ENCODE measurements around the gene RUNX2.

RUNX2 gene

DNA sequence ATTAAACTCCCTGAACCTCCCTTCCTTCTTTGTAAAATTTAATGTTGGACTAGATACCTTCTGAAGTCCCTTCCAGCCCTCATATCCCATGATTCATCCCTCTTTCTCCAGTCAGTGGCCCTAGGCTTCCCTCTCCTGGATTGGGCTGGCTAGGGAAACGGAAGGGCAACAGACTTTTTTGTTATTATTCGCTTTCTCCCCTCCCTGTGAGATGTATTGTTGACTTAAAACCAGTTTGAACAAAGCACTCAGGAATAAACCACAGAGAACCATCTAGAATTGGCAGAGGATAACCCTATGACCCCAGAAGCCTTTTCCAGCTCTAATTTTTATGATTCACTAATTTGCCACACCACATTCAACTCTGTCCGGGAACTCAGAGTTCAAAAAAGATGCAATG is 289.3 kb downstream of the RUNX2 start:
- DNase-seq (ENCODE audit: low spot score): no peak

GRCh38 chr6:45618259-45618658 is 290.1 kb downstream of the RUNX2 start:
- DNase-seq (ENCODE audit: low spot score): no peak

DNA sequence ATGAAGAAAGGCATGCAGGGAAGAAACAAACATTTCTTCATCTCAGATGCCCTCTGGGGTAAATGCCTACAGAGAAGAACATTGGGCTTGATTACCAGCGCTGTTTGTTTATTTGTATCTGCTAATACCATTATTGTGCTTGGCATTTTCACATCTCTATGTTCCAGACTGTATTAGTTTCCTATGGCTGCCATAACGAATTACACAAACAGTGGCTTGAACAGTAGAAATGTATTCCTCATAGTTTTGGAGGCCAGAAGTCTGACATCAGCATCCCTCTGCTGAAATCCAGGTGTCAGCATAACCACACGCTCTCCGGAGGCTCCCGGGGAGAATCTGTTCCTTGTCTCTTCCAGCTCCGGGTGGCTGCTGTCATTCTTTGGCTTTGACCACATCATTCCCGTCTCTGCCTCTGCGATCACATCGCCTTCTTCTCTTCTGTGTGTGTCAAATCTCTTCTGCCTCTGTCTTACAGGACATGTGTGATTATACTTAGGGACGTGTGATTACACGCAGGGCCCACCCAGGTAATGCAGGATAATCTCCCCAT is 291.2 kb downstream of the RUNX2 start:
- no peak for DNase-seq (ENCODE audit: low spot score)

DNA sequence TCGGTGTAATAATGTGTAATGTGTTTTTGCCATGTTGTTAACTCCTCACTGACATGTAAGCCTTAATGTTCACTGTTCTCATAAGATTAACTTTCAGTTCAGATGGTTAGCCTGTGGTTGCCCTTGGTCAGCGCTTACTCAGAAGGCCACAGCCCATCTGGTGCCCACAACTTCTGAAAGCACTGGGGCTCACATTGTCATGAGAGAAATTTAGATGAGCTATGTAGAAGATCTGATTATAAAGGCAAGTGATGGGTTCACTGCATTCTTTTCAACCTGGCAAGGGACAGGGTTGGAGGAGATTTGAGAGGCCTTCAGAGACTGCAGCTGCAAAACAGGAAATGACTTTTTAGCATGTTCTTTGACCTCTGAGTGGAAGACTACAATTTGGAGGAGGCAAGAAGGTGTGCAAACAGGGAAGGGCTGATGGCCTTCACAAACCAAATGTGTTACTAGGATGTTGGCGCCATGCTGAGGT is 291.9 kb downstream of the RUNX2 start:
- no peak for DNase-seq (ENCODE audit: low spot score)

DNA sequence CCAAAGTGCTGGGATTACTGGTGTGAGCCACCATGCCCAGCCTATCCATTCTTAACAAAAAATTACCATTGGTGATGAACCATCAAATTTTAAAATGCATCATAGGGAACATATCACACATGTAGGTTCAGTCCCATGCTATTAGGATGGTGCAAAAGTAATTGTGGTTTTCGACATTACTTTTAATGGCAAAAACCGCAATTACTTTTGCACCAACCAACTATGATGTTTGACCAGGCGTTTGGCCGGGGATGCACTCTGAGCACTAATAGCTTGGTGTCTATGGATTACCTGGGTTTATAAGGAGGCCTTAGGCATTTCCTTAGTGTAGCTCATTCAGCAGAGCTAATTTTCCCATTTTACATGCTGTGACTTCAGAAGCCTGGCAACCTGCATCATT is 296.1 kb downstream of the RUNX2 start:
- DNase-seq (ENCODE audit: low spot score): no peak

- no peak for DNase-seq (ENCODE audit: low spot score)
Observed at GRCh38 chr6:45625191-45625664, 297.1 kb downstream of the RUNX2 start.

DNA sequence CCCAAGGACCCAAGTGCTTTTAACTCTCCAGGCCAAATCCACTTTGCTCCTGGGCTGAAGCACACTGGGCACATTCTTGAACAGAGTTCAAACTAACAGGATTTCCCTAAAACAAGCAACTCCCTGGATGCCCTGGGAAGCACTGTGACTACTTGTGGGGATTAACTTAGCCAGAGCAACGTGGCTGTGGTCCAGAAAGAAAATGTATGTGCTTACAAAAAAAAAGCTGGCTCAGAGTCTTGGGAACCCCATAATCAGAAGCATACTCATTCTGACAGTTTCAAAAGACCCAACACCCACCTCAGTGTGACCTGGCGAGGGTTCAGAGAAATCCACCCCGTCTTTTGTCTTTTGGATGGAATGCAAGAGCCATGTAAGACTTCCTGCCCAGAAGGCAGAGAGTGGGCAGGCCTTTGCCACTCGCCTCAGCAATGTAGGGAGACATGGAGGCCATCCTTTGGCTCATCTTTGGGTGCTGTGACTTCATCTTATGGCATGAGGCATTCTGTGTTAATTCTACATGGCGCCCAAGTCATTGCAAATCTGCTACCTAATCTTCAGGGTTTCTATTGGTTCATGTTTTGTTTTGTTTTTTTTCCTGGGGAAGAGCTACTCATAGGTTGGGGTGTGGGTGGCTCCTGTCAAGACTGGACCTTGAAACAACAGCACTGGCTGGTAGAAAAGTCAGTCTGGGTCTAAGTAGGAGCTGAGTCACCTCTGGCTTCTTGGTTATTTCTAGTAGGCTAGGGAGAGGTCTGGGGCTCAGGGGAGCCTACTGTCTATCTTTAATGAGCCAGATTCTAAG is 298.2 kb downstream of the RUNX2 start:
- no peak for DNase-seq (ENCODE audit: low spot score)

DNA sequence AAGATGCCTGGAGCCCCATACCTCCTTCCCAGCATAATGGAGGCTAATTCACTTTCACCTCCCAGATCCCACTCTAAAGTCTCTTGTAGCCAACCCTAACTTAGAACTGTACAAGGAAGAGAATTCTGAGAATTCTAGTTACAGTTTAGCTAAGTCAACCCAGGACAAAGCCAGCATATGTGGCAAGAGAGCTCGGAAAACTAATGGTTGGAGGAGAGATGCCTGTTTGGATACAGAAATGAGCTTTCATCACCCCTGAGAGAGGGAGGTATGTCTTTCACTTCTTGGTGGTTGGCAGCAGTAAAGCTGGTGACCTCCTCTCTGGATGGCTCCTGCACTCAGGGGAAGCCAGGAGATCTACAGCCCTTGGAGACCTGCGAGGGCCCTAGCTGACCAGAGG is 302.2 kb downstream of the RUNX2 start:
- DNase-seq (ENCODE audit: low spot score): no peak

GRCh38 chr6:45630801-45631200 is 302.7 kb downstream of the RUNX2 start:
- no peak for DNase-seq (ENCODE audit: low spot score)

DNA sequence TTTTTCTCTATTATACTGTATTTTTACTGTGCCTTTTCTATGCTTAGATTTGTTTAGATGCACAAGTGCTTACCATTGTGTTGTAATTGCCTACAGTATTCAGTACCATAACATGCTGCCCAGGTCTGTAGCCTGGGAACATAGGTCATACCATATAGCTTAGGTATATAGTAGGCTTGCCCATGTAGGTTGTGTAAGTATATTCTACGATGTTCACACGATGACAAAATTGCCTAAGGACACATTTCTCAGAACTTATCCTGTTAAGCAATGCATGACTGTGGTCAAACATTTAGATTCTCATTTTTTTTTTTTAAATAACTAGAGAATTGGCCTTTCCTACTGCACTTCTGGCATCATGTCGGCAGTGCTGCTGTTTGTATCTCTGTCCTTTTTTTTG is 303.3 kb downstream of the RUNX2 start:
- no peak for DNase-seq (ENCODE audit: low spot score)

- no peak for DNase-seq (ENCODE audit: low spot score)
Observed at GRCh38 chr6:45633272-45633908, 305.3 kb downstream of the RUNX2 start.

- no peak for DNase-seq (ENCODE audit: low spot score)
Observed at GRCh38 chr6:45634231-45634630, 306.1 kb downstream of the RUNX2 start.

DNA sequence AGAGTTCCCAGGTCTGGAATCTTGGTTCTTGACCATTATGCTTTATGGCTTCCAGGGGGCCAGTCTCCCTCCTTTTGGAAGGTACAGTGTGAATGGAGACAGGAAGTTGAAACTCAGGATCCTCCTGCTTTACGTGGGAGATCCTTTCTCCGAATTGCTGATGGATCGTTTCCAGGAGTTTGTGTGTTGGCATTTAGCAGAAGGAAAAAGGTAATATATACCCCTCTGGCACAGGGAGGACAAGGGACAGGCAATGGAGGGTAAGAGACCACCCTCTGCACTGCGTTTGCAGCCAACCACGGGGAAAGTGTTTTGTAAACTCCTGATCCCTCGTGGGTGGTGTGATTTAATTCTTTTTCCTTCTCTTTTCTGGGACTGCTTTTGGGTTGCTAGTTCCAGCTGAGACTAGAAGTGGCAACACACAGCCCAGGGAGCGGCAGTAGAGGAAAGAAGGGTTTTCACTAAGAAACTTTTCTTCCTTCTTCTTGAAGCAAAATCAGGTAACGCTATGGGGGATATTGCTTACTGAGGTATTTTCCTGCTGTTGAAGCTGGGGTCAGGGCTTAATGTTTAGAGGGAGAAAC is 307.2 kb downstream of the RUNX2 start:
- DNase-seq (ENCODE audit: low spot score): no peak

DNA sequence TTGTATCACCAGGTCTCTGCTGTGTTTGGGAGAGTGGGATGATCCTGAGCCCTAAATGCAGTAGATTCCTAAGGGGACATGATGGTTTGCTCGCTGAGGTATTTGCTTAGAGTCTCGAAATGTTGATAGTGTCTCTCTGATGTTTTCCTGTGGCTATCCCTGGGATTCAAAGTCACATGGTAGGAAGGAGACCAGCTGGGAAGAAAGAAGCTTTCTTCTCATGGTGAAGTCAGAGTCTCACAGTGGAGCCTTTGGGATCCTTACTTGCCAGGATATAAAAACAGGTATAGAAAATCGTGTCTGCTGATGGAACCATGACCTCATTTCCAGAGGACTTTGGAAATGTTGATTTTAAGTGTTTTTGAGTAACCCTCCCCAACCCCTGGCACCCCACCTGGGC is 308.9 kb downstream of the RUNX2 start:
- no peak for DNase-seq (ENCODE audit: low spot score)

DNA sequence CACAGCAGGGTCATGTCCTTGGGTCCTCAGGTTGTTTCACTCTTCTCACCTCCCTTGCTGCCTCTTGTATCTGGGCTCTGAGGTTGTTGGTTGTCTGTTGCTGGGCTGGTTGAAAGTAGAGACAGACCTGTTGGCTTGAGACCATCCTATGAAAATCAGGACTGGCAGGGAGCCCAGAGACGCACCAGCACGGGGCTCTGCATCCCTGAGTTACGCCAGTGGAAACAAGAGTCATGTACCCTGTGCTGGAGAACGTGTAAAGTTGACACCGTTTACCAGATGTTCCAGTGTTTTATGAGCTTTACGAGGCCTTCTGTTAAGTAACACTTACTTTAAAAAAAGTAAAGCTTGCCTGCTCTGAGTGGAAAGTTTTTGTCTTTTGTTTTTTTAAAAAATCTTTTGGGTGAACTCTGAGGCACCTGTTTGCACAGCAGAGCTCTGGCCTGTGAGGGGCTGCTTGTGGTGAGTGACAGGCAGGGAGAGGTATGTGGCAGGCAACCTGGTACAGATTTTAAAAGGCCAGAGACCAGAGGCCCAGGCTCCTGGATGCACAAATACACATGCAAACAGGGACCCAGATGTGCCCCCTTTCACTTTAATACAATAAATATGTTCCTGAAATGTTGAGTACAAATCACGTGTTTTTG is 309.6 kb downstream of the RUNX2 start:
- no peak for DNase-seq (ENCODE audit: low spot score)

GRCh38 chr6:45640081-45640491 is 312.0 kb downstream of the RUNX2 start:
- no peak for DNase-seq (ENCODE audit: low spot score)

GRCh38 chr6:45640811-45641210 is 312.7 kb downstream of the RUNX2 start:
- no peak for DNase-seq (ENCODE audit: low spot score)

DNA sequence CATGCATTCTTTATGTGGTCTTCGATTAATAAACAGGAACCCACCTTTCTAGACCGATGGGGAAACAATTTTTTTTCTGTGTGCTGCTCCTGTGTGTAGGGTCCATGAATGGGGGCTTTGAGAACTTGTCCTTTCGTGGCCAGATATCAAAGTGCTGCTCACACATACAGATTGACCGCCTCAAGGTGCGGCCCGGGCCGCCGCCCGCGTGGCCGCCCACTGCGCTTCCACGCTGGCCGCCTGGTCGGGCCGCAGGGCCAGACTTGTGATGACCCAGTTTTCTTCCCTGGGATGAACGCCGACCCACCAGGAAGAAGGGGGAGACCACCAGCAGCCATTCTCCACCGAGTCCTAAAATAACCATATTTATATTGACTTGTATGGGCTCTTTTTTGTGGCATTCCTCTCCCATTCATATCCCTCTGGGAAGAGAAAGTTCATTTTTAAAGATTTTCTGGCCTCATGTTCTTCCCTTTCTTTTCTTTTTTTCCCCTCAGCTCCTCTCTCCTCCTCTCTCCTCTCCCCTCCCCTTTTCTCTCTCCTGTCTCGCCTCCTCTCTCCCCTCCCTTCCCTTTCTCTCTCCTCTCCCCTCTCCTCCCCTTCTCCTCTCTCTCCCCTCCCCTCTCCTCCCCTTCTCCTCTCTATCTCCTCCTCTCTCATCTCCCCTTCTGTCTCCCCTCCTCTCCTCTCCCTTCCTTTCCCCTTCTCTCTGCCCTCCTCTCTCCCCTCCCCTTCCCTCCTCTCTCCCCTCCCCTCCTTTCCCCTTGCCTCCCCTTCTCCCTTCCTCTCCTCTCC is 314.4 kb downstream of the RUNX2 start:
- DNase-seq (ENCODE audit: low spot score): no peak

GRCh38 chr6:45643126-45643525 is 315.0 kb downstream of the RUNX2 start:
- no peak for DNase-seq (ENCODE audit: low spot score)

DNA sequence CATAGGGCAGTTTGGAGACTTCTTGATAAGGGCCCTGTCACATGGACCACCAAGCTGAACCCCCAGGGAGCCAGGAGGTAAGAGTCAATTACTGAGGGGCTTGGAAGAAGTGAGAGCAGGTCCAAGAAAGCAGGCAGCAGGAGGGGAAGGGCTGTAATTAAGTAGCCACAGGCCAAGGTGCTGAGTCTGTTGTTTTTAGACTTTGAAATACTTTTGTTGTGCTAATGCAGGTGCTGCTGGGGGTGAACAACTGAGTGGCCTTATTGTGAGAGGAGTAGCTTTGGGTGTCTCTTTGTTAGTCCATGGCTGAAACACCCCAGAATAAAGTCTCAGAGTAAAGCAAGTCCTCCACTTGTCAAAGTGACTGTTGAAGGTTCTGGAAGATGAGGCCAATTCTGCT is 316.6 kb downstream of the RUNX2 start:
- no peak for DNase-seq (ENCODE audit: low spot score)

GRCh38 chr6:45645302-45645701 is 317.2 kb downstream of the RUNX2 start:
- no peak for DNase-seq (ENCODE audit: low spot score)

All from germinal center (tissue), 1 donor.